Large intestine (tissue), 3 donors: Measurements from ENCODE around the gene NCCRP1. TPM values are rescaled to one million over a fixed set of nuclear protein-coding genes. Genes with fewer than 3 reads are reported as not detected.

ENCODE experiments used
- DNase-seq, 2 donors: peaks; one replicate each; pipeline versions ENCODE4 v3.0.0 to v3.0.0-alpha.2; 2013
- H3K27ac ChIP-seq: one replicate; pipeline ENCODE4 v1.5.1; 2013; ENCODE audit warnings: low read length
- H3K27me3 ChIP-seq: 2 replicates; pipeline ENCODE4 v1.6.1; 2013; ENCODE audit warnings: low read length; ENCODE audit not compliant: control insufficient read depth, insufficient read depth
- H3K36me3 ChIP-seq: 2 replicates; pipeline ENCODE4 v1.6.1; 2013; ENCODE audit warnings: low read length; ENCODE audit not compliant: control insufficient read depth, insufficient read depth
- H3K4me1 ChIP-seq: one replicate; pipeline ENCODE4 v1.6.1; 2013; ENCODE audit warnings: low read length; ENCODE audit not compliant: control insufficient read depth, insufficient read depth
- H3K4me3 ChIP-seq: one replicate; pipeline ENCODE4 v1.5.1; 2013; ENCODE audit warnings: low read length
- H3K9me3 ChIP-seq: one replicate; pipeline ENCODE4 v1.6.1; 2013; ENCODE audit warnings: mild to moderate bottlenecking, low read depth, low read length, moderate library complexity; ENCODE audit not compliant: control insufficient read depth
- WGBS: methylation state at CpG from one replicate; pipeline ENCODE4 v1.1.5; 2013; ENCODE audit warnings: low lambda C conversion rate; ENCODE audit not compliant: insufficient coverage; 5-methylcytosine and 5-hydroxymethylcytosine counted together
- polyA plus RNA-seq: library from polyadenylated mRNA; unstranded; fragments of 120-200 nt; gene quantifications from one replicate; pipeline ENCODE4 v1.2.1, GENCODE V29; 2013

NCCRP1 gene
- polyA plus RNA-seq, 1 donor, result 0.33 TPM

DNA sequence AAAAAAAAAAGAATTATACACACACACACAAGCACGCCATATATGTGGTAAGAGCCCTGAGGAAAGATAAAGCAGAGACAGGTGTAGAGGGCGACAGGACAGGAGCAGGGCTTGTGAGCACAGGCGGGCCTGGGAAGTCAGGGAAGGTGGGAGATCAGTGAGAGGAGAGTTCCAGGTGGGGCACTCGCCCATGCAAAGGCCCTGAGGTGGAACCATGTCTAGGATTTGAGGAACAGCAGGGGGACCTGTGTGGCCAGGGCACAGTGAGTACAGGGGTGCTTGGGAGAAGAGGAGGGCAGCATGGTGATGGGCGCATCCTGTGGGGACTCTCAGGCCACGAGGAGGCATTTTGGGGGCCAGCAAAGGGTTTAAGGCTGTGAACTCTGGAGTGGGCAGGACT is 32.5 kb upstream of the NCCRP1 start:
- Histone ChIP-seq H3K36me3 (peaks cover 13% of the 10 kb centered on the region), H3K27me3 (no peaks in the 10 kb centered on the region), H3K9me3 (no peaks in the 10 kb centered on the region), H3K4me3 (no peak overlapping the region), H3K4me1 (peaks cover 22% of the 10 kb centered on the region), H3K27ac (no peak overlapping the region)
- WGBS, result 74% methylated on average over 2 of the region's 6 CpGs
- DNase-seq, result no peak

DNA sequence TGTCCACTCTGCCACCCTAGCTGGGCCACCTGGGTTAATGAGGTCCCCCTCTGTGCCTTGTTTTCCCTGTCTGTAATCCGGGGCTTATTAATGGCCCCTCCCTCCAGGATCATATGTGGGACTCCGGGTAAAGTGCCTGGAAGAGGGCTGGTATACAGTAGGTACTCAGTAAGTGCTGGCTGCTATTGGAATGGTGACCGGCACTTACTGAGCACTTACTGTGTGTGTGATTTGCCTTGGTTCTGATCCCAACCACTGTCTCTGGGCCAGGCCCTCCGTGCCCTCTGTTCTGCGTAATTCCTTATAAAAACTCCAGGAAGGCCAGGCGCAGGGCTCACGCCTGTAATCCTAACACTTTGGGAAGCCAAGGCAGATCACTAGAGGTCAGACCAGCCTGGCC is 30.9 kb upstream of the NCCRP1 start:
- Histone ChIP-seq H3K36me3 (peaks cover 22% of the 10 kb centered on the region), H3K27ac (no peak overlapping the region), H3K4me3 (no peak overlapping the region), H3K9me3 (no peaks in the 10 kb centered on the region), H3K4me1 (peaks cover 19% of the 10 kb centered on the region), H3K27me3 (no peaks in the 10 kb centered on the region)
- DNase-seq, result no peak
- WGBS, result no CpG with 5 or more reads among the region's 7 CpGs

DNA sequence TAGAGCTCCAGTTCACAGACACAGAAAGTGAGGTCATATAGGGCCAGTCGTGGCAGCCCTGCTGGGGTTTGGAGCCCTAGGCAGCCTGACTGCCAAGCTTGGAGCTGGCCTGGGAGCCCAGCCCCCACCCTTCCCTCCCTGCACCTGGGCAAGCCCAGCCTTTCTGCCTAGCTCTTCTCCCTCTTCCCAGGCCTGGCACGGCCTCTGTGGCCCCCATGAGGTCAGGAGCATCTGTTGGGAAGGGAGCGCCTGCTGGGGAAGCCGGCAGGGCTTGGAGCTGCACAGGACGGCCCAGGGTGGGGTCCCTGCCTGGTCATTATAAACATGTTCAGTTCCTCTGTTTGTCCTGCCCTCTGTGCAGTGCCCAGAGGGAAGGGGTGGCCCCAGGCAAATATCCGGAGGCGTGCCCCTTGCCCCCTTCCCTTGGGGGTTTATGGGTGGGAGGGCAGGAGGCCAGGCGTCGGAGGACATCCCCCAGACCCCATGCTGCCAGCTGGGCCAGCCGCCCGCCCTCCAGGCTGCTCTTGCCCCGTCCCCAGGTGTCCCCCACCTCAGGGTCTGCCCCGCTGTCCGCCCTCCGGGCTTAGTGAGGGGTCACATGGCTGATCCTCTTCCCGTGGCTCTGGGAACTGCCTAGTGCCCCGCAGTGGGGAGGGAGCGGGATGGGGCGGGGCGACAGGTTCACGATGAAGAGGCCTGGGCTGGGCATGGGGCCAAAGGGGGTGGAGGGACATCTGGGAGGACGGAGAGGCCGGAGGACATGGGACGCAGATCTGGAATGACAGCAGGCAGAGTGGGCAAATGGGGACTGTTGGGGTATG is 30.0 kb upstream of the NCCRP1 start:
- H3K27me3 ChIP-seq, result no peaks in the 10 kb centered on the region
- WGBS, result no CpG with 5 or more reads among the region's 24 CpGs
- no peaks in the 10 kb centered on the region for H3K9me3 ChIP-seq
- no peak overlapping the region for H3K4me3 ChIP-seq
- DNase-seq, result peak; percentile 69 to 82
- no peak overlapping the region for H3K27ac ChIP-seq
- H3K4me1 ChIP-seq, result peaks cover 19% of the 10 kb centered on the region
- peaks cover 29% of the 10 kb centered on the region for H3K36me3 ChIP-seq

DNA sequence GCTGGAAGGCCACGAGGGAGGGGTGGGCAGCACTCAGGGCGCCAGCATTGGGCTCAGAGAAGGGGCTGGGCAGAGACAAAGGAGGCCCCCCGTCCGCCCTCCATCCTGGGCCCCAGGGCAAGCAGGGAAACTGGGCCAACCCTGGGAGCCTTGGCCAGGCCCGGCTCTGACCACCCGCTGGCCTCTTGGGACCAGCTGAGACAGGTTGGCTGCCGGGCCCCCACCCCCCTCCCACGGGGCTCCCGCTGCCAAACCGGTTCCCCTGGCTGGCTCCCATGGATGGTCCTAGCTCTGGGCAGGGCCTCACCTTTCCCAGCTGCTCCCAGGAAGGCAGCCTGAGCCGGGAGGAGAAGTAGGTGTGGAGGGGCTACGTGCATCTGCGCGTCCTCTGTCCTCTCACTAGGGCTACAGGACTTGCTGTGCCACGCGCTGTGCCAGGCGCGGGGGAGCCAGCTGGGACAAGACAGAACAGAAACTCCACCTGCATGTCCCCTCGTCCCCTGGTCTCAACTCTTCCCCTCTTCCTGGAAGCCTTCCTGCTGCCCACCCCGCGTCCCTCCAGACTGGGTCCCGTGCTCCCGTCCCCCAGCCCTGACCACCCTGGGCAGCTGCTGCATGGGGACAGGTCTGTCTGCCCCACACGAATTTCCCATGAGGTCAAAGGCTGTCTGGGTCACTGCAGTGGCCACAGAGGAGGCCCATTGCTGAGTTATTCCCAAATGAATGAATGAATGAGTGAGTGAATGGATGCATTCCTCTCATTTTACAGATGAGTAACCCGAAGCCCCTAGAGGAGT is 29.1 kb upstream of the NCCRP1 start:
- Histone ChIP-seq H3K4me3 (no peak overlapping the region), H3K27ac (no peak overlapping the region), H3K36me3 (peaks cover 38% of the 10 kb centered on the region), H3K27me3 (no peaks in the 10 kb centered on the region), H3K4me1 (peaks cover 19% of the 10 kb centered on the region), H3K9me3 (no peaks in the 10 kb centered on the region)
- peak in 1 of 2 donors; percentile 26 for DNase-seq
- no CpG with 5 or more reads among the region's 25 CpGs for WGBS

DNA sequence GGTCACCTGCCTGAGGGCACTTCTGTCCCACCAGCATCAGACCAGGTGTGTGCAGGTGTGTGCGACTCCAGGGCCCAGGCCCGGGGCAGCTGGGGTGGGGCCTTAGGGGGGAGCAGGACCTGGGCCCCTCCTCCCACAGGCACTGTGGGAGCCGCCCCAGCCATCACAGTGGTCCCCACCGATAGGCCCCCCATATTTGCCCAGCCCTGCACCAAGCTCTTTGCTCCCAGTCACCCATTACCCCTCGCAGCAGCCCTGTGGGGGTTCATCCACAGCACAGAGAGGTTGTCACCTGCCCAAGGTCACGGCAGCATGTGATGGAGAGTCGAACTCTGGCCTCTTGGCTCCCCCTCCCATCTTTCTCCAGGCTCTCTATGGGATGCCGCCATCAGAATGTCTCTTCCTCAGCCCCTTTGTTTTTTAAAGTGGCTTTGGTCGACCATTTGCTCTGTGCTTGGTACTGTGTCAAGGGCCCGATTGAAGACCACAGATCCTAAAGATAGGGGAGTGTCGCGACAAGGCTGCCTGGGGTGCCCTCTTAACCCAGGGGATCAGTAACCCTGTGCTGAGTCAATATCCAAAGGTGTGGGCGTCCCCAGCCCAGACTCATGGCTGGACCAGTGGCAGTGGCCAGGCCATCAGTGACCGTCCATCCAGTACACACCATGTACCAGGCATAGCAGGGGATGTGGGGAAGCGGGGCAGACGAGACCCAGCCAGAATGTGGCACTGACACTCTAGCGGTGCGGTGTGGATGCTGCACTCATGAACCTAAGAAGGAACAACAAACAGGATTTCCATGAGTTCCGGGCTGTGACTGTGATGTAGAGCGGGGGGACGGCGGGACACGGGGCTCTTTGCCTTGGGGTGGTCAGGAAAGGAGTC is 28.3 kb upstream of the NCCRP1 start:
- peaks cover 19% of the 10 kb centered on the region for H3K4me1 ChIP-seq
- DNase-seq, result no peak
- no peak overlapping the region for H3K4me3 ChIP-seq
- H3K9me3 ChIP-seq, result no peaks in the 10 kb centered on the region
- no peaks in the 10 kb centered on the region for H3K27me3 ChIP-seq
- H3K27ac ChIP-seq, result no peak overlapping the region
- H3K36me3 ChIP-seq, result peaks cover 46% of the 10 kb centered on the region
- no CpG with 5 or more reads among the region's 23 CpGs for WGBS

DNA sequence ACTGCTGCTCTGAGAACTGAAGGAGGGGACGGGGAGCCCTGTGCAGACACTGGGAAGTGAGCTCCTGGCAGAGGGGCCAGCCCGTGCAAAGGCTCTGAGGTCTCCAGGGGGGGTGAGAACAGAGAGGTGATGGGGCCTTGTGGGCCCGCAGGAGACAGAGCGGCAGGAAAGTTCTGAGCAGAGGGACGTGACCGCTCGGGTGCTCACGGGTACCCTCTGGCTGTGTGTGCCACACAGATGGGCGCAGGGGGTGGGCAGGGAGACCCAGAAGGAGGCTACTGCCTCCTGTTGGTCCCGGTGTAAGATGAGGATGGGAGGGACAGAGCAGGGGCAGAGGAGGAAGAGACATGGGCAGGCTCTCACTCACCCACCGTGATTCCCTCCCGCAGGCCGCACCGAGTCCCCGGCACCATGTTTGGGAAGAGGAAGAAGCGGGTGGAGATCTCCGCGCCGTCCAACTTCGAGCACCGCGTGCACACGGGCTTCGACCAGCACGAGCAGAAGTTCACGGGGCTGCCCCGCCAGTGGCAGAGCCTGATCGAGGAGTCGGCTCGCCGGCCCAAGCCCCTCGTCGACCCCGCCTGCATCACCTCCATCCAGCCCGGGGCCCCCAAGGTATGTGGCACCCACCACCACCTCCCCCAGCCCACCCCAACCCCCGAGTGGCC is 27.5 kb upstream of the NCCRP1 start:
- H3K27ac ChIP-seq, result no peak overlapping the region
- peaks cover 53% of the 10 kb centered on the region for H3K36me3 ChIP-seq
- no CpG with 5 or more reads among the region's 36 CpGs for WGBS
- H3K9me3 ChIP-seq, result no peaks in the 10 kb centered on the region
- no peak overlapping the region for H3K4me3 ChIP-seq
- DNase-seq, result no peak
- peaks cover 18% of the 10 kb centered on the region for H3K4me1 ChIP-seq
- H3K27me3 ChIP-seq, result no peaks in the 10 kb centered on the region

DNA sequence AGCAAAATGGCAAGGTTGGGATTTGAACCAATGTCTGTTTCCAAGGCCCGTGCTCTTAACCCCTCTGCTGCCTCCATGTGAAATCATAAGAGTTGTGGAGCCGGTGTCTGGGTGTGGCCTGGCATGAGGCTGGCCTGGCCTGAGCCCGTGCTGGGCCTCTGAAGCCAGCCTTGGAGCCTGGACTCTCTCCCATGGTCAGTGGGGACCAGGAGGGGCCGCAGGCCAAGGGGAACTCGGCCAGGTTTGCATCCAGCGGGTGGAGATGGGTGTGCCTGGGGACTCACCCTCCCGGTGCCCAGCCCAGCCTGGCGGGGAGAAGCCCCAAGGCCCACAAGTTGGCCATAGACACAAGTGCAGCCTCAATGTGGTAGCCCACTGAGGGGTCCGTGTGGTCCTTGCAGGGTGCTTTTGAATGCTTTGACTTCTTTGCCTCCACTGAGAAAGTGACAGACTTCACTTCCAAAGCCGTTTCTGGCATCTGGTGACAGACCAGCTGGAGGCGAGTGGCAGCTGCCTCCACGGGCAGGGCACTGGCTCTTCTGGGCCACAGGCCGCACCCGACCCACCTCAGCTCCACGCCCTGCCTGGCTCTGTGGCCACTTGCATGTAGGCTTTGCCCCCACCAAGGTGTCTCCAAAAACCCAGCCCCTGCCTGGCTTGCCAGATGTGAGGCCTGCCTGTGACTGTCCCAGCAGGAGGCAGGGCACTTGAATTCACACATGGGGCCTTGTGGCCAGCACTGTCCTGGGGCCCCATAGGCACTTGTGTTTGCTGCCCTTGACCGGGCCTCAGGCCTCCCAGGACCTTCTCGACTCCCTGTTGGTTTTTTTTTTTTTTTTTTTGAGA is 26.2 kb upstream of the NCCRP1 start:
- no peaks in the 10 kb centered on the region for H3K9me3 ChIP-seq
- H3K36me3 ChIP-seq, result peaks cover 66% of the 10 kb centered on the region
- H3K27ac ChIP-seq, result no peak overlapping the region
- WGBS, result no CpG with 5 or more reads among the region's 17 CpGs
- DNase-seq, result no peak
- no peak overlapping the region for H3K4me3 ChIP-seq
- H3K4me1 ChIP-seq, result peaks cover 15% of the 10 kb centered on the region
- no peaks in the 10 kb centered on the region for H3K27me3 ChIP-seq

DNA sequence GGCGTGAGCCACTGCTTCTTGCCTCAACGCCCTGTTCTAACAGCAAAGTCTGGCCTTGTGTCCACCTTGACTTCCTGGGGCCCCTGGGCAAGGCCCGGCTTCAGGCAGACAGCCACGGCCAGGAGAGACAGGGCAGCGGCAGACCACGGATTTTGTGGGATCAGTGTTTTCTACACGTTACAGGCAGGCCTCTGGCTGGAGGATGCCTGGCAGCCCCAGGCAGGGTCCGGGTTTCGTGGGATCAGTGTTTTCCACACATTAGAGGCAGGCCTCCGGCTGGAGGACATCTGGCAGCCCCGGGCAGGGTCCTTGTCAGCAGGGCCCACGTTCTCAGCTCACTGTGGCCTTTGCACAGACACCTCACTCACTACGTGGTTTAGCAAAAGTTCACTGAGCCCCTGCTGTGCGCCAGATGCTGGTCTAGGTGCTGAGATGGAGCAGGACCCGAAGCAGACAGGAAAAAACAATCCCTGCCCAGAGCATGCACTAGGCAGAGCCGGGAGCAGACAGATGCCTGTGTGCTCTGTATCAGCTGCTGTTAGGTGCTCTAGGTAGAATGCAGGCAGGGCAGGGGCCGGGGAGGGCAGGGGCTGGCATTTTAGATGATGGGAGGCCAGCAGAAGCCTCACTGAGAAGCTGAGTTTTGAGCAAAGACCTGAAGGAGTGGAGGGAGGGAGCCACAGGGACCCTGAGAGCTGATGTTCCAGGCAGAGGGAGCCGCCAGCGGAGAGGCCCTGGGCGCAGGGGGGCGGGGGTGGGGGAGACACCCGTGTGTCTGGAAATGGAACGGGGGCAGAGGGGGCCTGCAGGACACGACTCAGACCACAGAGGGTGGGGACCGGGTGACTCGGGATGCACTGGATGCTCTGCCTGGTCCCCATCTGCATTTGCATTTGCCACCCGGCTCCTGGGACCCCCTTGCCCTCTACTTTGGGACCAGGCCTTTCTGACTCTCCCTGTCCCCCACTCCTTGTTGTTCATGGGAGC is 25.0 kb upstream of the NCCRP1 start:
- Histone ChIP-seq H3K4me1 (peaks cover 10% of the 10 kb centered on the region), H3K36me3 (peaks cover 77% of the 10 kb centered on the region), H3K4me3 (no peak overlapping the region), H3K27me3 (no peaks in the 10 kb centered on the region), H3K9me3 (no peaks in the 10 kb centered on the region), H3K27ac (no peak overlapping the region)
- no peak for DNase-seq
- WGBS, result no CpG with 5 or more reads among the region's 27 CpGs
